Breast epithelium (tissue), 3 donors: Measurements from ENCODE around the gene RAB20.

Source experiments
- POLR2A ChIP-seq: fragments of 450-650 bp; IDR thresholded peaks from one replicate; pipeline ENCODE4 v1.6.1; 2016; ENCODE audit warnings: antibody characterized with exemption, mild to moderate bottlenecking, moderate library complexity
- TF ChIP-seq, protein P1 (sequence below), 3 donors: fragments of 450-650 bp; IDR thresholded peaks; one replicate each; pipeline ENCODE4 v1.5.1; 2016 to 2017; ENCODE audit warnings: antibody characterized with exemption in 3 of 3, mild to moderate bottlenecking in 3 of 3, moderate library complexity in 3 of 3

DNA sequence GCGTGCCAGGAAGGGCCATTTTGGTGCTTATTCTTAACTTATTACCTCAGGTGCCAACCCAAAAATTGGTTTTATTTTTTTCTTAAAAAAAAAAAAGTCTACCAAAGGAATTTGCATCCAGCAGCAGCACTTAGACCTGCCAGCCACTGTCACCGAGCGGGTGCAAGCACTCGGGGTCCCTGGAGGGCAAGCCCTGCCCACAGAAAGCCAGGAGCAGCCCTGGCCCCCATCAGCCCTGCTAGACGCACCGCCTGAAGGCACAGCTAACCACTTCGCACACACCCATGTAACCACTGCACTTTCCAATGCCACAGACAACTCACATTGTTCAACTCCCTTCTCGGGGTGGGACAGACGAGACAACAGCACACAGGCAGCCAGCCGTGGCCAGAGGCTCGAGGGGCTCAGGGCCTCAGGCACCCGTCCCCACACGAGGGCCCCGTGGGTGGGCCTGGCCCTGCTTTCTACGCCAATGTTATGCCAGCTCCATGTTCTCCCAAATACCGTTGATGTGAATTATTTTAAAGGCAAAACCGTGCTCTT lies 49.3 kb downstream of the RAB20 start:
- TF ChIP-seq, protein P1, sequence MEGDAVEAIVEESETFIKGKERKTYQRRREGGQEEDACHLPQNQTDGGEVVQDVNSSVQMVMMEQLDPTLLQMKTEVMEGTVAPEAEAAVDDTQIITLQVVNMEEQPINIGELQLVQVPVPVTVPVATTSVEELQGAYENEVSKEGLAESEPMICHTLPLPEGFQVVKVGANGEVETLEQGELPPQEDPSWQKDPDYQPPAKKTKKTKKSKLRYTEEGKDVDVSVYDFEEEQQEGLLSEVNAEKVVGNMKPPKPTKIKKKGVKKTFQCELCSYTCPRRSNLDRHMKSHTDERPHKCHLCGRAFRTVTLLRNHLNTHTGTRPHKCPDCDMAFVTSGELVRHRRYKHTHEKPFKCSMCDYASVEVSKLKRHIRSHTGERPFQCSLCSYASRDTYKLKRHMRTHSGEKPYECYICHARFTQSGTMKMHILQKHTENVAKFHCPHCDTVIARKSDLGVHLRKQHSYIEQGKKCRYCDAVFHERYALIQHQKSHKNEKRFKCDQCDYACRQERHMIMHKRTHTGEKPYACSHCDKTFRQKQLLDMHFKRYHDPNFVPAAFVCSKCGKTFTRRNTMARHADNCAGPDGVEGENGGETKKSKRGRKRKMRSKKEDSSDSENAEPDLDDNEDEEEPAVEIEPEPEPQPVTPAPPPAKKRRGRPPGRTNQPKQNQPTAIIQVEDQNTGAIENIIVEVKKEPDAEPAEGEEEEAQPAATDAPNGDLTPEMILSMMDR (IDR thresholded peaks at IDR 0.05), result no peak
- TF ChIP-seq POLR2A, result no peak
